Measurements from ENCODE around the gene ZNF408.
"Not testable (repeated sequence)": the region's sequence is repeated elsewhere in the genome, so short reads cannot be mapped to it uniquely, and the experiment has no call there.

Gene ZNF408

DNA sequence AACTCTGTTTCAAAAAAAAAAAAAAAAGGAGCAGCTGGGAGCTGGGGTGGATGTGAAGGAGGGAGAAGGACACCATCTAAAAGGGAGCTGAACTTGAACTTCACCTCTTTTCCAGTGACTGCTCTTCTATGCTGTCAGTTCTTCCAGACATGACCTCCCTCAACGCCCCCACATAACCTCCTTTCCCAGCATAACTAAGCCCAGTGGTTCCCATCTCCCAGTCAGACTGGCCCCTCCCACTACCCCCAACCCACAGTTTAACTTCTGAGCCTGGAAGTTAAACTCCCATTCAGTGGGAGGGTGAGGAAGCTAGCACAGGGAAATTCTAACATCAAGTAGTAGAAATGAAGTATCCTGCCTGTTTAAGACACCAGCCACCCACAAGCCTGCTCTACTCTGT lies 2.2 kb upstream of the ZNF408 start:
- DNase-seq = no peak

DNA sequence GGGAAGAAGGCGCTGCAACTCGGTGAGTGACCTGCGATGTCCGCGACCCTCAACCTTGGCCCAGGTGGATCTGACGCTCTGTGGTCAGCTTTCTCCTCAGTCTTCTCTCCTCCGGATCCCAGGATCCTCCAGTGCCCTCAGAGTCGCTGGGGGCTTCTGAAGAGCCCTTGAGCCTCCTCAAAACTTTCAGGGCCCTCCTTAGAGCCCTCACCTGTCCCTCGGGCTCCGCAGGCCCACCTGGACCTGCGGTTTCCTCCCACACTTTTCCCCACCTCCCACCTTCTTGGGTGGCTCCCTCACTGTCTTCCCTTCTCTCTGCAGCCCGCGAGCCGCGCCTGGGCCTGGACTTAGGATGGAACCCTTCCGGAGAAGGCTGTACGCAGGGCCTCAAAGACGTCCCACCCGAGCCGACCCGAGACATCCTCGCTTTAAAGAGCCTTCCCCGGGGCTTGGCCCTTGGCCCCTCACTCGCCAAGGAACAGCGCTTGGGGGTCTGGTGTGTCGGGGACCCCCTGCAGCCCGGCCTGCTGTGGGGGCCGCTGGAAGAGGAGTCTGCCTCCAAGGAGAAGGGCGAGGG lies 335 bp downstream of the ZNF408 start:
- no peak for DNase-seq

DNA sequence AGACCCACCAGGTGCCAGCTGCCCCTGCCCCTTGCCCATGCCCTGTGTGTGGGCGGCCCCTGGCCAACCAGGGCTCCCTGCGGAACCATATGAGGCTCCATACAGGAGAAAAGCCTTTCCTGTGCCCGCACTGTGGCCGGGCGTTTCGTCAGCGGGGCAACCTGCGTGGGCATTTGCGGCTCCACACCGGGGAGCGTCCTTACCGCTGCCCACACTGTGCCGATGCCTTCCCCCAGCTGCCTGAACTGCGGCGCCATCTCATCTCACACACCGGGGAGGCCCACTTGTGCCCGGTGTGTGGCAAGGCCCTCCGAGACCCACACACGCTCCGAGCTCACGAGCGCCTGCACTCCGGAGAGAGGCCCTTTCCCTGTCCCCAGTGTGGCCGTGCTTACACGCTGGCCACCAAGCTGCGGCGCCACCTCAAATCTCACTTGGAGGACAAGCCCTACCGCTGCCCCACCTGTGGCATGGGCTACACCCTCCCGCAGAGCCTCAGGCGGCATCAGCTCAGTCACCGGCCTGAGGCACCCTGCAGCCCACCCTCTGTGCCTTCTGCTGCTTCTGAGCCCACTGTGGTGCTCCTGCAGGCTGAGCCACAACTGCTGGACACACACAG lies 4.3 kb downstream of the ZNF408 start:
- DNase-seq = no peak

DNA sequence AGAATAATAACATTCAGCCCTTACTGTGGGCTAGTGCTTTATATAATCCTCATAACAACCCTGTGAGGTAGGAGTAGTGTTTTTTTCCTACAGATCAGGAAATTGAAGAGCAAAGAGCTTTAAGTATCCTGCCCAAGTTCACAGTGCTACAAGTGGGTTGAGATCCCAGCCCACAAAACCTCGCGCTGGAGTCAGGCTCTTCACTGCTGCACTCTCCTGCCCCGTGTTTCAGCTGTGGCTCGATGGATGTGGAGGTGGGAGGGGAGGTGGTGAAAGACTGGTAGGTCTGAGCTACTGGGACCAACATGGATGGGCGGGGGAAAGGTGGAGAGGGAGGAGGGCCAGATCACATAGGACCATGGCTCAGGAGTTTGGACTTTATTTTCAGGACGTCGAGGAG lies 6.1 kb downstream of the ZNF408 start:
- DNase-seq = no peak

DNA sequence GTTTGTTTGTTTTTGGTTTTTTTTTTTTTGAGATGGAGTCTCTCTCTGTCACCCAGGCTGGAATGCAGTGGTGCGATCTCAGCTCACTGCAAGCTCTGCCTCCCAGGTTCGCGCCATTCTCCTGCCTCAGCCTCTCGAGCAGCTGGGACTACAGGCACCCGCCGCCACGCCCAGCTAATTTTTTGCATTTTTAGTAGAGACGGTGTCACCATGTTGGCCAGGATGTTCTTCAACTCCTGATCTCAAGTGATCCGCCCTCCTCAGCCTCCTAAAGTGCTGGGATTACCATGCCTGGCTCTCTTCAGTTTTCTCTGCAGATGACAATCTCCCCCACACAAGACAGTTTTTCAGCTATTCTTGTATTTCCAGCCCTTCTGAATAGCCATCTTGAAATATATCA lies 8.5 kb downstream of the ZNF408 start:
- not testable (repeated sequence) for DNase-seq

DNA sequence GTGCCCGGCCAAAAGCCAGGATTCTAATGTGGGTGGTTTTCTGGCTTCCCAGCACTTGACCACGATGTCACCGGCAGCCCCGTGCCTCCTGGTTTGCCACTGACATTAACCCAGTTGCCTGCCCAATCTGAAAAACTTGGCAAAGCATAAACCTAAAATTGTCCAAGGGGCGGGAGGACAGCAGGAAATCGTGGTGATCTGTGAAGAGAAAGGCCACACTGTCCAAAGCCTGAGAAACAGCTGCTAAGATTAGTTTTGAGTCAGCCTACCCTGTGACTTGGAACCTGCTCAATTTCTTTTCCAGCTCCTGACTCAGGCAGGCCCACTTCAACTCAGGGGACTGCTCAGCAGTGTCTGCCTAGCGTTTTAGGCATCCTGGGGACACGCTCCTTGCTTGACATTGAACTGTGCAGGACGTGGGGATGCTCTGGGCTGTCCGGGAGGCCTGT lies 10.0 kb downstream of the ZNF408 start:
- no peak for DNase-seq

DNA sequence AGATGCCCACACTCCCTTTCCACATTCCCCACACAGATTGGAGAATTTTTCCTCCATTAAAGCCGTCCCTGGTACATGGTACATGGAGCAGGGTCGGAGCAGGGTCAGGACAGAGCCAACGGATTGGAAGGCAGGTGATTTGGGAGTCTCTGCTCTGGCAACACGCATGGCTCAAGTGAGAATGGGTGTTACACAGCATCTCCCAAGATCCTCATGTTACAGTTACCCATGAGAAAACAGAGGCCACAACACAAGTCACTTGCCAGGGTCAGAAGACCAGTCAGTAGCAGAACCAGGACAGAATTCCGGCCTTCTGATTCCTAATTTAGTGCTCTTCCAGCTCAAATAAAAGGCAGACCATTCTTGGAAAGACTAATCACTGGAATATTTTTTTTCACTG lies 10.5 kb downstream of the ZNF408 start:
- no peak for DNase-seq

DNA sequence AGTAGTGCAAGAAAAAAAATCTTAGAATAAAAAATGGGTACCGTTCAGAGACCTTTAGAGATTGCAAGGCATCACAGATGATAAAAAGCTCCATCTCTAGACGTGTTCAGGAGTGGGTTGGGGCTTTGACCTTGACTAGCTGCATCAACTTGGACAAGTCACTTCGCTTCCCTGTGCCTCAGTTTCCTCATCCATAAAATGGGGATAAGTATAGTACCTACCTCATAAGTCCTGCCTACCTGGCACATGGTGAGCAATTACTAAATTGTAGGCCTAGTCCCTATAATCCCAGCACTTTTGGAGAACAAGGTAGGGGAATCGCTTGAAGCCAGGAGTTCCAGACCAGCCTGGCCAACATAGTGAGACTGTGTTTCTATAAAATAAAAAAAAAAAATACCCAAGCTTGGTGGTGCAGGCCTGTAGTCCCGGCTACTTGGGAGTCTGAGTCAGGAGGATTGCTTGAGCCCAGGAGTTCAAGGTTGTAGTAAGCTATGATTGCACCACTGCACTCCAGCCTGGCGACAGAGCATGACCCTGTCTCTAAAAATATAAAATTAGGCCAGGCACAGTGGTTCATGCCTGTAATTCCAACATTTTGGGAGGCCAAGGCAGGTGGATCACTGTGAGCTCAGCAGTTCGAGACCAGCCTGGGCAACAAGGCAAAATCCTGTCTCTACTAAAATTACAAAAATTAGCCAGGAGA lies 12.2 kb downstream of the ZNF408 start:
- DNase-seq = no peak

DNA sequence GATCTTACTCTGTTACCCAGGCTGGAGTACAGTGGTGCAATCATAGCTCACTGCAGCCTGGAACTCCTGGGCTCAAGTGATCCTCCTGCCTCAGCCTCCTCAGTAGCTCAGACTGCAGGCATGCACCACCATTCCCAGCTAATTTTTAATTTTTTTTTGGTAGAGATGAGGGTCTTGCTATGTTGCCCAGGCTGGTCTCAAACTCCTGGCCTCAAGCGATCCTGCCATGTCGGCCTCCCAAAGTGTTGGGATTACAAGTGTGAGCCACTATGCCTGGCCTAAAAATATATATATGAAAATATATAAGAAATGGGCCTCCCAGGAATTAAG lies 17.0 kb downstream of the ZNF408 start:
- DNase-seq = not testable (repeated sequence)

DNA sequence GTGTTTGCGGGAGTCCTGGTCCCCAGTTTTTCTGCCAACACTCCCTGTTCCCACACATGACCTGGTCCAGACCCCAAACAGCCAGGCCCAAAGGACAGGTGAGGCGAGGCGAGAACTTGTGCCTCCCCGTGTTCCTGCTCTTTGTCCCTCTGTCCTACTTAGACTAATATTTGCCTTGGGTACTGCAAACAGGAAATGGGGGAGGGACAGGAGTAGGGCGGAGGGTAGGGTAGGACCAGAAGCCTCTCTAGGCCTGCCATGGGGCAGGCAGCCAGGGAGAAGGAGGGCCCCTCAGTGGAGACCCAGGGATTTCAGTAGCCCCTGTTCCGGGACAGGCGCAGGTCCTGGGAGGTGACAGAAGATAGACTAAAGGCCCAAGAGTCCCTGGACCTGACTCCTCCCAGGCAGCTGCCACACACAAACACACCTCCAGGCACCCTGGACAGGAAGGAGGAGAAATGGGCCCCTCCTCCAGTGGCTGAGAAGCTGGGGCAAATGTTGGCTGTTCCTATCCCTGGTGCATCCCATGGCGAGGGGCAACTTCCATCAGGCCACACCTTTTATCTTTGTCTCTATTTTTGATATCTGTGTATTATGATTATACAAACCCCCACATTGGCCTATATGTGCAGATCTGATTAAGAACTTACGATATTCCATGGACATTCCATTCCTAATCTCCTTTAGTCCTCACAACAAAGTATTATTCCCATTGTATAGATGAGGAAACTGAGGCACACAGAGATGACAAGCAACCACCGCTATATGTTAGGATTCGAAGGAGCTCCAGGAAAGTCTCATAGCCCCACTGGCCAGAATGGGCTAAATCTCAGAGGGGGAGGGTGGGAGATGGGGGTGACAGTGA lies 17.6 kb downstream of the ZNF408 start:
- no peak for DNase-seq

DNA sequence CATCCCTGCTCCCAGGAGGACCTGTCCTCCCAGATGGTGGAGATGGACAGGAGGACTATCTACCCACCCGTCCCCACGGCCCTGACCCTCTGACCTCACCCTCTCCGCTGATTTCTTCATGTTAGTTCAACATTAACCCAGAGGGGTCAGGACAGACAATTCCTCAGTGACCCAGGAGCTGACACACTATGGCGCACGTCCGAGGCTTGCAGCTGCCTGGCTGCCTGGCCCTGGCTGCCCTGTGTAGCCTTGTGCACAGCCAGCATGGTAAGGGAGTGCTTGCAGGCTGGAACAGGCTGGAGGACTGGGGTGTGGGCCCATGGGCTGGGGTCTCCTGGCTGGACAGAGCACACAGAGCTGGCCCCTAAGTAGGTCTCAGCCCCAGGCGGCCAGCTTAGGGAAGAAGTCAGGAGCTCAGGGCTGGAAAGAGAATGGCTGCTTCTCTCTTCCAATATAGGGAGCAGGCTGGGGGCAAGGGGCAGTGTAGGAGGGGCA lies 18.3 kb downstream of the ZNF408 start, which contains the start of gene F2:
Gene F2, plus strand, starts transcription at position 166 of the 495 bp plus-strand sequence. Its CDS starts 23 bp downstream, at position 189.
- DNase-seq = no peak

DNA sequence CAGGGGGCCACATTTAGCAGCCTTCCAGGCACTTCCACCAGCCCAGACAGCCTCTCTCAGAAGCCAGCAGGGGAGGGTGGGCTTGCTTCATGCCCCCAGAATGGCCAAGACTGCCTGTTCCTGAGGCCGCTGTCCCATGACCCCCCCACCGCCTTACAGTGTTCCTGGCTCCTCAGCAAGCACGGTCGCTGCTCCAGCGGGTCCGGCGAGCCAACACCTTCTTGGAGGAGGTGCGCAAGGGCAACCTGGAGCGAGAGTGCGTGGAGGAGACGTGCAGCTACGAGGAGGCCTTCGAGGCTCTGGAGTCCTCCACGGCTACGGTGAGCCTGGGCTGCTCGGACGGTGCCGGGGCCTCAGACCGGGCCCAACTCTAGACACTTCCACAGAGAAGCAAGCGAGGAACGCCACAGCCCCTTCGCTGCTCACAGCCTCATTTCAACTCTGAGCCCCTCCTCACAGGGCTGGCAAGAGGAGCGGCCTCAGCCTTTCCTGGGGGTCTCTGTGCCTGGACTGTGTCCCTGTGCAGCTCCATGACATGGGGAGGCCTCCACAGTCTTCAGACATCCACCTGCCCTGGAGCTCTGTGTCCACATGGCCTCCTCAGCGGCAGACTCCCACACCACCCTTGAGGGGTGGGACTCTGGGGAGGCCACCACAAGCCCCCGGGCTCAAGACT lies 18.9 kb downstream of the ZNF408 start:
- no peak for DNase-seq

DNA sequence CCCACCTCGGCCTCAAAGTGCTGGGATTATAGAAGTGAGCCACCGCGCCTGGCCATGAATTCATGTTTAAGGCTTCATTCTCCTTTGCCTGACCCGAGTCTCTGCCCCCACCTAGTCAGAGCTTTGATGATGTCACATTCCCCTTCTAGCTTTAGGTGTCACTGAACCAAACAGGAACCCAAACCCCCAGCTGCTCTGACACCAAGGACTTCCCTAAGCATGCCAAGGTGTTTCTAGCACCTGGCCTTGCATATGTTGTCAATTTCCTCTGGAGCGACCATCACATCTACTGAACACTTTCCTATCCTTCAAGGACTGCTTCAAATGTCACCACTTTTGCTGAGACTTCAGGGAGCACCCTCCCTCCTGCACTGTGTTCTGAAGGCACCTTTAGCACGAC lies 20.5 kb downstream of the ZNF408 start:
- DNase-seq = no peak

DNA sequence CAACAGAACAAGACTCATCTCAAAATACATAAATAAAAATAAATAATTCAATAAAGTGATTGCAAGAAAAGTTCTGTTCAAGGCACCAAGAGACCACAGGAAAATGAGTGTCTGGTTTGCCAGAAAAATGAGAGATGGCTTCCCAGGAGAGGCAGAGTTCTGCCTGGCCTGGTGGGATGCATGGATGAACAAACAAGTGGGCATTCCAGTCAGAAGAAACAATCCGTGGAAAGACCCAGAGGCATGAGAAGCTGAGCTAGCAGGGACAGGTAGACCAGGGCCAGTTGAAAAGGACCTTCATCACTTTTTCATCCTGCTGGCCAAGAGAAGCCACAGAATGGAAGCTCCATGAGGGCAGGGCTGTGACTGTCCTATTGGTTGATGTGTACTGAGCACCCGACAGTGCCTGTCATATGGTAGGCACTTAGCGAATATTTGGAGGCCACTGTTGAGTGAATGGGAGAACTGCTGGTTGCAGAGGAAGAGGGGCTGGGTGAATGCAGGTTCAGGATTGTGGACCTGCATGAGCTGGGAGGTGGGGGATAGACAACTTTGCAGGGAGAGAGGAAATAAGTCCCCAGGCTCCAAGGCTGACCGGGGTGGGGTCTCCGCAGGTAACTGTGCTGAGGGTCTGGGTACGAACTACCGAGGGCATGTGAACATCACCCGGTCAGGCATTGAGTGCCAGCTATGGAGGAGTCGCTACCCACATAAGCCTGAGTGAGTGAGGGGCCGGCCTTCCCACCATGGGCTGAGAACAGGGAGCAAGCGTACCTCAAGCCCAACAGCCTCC lies 21.9 kb downstream of the ZNF408 start:
- DNase-seq = no peak

DNA sequence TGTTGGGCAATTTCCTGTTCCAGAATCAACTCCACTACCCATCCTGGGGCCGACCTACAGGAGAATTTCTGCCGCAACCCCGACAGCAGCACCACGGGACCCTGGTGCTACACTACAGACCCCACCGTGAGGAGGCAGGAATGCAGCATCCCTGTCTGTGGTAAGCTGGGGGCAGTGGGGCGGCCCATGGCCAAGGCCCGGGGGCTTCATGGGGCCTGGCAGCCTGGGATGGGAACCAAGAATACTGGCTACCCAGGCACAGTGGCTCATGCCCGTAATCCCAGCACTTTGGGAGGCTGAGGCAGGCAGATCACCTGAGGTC lies 22.5 kb downstream of the ZNF408 start:
- no peak for DNase-seq

DNA sequence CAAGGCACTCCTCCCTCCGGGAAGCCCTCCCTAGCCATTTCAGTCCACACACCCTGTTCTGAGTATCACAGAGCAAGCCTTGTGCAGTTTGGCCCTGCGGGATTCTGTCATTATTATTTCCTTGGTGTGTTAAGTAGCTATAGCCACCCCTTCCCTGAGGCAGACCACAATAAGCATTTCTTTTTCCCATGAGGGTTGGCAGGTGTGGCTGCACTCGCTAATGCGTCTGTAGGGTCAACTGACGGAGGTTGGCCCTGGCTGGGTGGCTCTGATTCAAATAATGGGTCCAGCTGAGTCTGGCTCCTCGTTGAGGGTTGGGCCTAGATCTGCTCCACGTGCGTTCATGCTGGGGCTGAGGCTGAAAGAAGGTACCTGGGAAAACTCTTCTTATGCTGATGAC lies 23.3 kb downstream of the ZNF408 start:
- no peak for DNase-seq

DNA sequence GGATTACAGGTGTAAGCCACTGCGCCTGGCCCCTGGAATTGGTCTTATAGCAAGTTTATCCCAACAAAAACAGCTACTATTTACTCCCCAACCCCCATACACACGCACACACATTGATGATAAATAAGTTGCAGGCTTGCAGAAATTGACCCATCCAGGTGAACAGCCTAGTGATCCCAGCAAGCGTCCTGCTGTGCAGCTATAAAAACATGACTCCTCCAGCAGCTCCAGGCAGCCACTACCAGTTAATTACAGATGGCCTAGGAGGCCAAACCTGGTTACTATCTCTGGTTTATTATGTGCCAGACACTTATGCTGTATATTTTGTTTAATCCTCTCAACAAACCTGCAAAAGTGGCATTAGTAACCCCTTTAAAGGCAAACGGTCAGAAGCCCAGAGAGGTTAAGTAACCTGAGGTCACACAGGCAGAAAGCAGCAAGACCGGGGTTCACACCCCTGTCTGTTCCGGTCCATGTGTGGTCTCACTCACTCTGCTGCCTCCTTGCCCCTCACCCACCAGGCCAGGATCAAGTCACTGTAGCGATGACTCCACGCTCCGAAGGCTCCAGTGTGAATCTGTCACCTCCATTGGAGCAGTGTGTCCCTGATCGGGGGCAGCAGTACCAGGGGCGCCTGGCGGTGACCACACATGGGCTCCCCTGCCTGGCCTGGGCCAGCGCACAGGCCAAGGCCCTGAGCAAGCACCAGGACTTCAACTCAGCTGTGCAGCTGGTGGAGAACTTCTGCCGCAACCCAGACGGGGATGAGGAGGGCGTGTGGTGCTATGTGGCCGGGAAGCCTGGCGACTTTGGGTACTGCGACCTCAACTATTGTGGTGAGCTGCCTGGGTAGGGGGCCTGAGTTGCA lies 24.7 kb downstream of the ZNF408 start:
- no peak for DNase-seq

DNA sequence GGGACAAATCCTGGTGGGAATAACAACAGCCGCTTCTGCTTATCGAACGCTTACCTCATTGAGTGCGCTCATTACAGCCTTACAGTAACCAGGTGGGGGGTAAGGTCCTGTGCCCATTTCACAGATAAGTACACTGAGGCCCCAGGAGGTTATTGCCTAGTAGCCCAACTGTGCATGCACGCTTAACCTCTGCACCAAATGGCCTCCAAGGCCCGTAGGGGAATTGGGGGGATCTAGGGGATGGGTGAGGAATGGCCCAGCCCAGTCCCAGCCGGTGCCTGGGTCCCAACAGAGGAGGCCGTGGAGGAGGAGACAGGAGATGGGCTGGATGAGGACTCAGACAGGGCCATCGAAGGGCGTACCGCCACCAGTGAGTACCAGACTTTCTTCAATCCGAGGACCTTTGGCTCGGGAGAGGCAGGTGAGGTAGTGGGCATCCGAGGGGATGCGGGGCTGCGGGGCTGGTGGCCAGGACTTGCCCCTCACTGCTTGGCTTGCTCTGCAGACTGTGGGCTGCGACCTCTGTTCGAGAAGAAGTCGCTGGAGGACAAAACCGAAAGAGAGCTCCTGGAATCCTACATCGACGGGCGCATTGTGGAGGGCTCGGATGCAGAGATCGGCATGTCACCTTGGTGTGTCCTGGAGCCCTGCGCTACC lies 25.5 kb downstream of the ZNF408 start:
- DNase-seq = no peak

DNA sequence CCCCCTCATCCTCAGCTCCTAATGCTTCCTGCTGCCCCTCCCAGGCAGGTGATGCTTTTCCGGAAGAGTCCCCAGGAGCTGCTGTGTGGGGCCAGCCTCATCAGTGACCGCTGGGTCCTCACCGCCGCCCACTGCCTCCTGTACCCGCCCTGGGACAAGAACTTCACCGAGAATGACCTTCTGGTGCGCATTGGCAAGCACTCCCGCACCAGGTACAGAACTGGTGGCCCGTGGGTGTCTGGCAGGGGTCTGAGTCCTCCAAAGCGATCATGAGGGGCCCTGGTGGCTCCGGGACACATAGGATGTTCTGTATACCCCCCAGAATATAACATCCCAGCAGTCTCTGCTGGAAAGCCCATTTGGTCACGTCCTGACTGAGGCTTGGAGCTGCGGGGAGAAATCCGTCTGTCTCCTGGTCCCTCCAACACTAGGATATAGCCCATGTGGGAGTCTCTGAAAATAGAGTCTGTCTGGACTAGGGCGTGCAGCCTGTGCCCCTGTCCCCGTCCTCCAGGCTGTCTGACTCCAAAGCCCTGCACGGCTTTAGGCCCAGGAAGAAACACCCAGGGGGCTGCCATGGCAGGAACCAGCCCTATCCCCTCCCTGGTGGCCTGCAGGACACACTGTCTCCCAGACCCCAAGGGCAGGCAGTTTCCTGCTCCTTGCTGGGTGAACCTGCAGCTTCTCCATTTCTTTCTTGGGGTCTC lies 27.3 kb downstream of the ZNF408 start:
- DNase-seq = no peak

DNA sequence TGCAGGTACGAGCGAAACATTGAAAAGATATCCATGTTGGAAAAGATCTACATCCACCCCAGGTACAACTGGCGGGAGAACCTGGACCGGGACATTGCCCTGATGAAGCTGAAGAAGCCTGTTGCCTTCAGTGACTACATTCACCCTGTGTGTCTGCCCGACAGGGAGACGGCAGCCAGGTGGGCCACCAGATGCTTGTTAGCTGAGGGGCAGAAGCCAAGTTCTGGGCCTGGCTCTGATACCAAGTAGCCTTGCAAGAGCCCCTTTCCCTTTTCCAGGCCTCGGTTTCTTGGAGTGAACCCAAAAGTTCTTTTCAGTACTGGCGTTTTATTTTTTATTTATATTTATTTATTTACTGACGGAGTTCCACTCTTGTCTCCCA lies 27.8 kb downstream of the ZNF408 start:
- no peak for DNase-seq
